Measurements from ENCODE around the gene PDZRN3. TPM values are rescaled to one million over a fixed set of nuclear protein-coding genes. Genes with fewer than 3 reads are reported as not detected.

PDZRN3 gene
- total and polyA plus RNA-seq, 4 donors, result 7.3 to 36.4 (median 16.3) TPM

DNA sequence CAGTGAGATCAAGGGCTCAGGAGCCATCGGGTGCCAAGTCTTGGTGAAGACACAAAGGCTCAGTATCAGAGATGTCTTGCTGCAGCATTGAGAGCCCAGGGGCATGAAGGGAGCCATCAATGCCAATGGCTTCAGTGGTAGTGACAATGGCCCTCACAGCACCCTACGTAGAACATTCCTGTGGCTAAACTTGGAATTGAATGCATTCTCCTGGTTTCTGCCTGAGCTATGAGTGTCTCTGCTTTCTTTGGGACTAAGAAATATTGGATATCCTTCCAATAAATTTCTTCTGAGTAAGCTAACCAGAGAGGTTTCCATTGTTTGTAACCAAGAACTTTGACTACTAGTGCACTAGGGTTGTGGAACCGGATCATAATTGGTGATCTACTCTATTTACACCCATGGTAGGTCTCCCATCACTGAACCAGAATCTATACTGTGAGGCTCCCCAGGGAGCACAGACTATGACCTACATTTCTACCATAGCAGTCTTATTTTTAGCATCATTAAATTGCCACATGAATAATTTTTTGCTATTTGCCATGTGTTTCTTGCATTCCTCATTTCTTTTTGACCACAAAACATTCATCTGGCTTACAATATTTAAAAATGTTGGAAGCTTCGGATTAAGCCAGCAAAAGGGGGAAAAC, 31.6 kb upstream of the PDZRN3 start:
- TF ChIP-seq, protein P1, sequence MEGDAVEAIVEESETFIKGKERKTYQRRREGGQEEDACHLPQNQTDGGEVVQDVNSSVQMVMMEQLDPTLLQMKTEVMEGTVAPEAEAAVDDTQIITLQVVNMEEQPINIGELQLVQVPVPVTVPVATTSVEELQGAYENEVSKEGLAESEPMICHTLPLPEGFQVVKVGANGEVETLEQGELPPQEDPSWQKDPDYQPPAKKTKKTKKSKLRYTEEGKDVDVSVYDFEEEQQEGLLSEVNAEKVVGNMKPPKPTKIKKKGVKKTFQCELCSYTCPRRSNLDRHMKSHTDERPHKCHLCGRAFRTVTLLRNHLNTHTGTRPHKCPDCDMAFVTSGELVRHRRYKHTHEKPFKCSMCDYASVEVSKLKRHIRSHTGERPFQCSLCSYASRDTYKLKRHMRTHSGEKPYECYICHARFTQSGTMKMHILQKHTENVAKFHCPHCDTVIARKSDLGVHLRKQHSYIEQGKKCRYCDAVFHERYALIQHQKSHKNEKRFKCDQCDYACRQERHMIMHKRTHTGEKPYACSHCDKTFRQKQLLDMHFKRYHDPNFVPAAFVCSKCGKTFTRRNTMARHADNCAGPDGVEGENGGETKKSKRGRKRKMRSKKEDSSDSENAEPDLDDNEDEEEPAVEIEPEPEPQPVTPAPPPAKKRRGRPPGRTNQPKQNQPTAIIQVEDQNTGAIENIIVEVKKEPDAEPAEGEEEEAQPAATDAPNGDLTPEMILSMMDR (IDR thresholded peaks at IDR 0.05; ENCODE audit: control extremely low read depth, extremely low read depth), result no peak
- no peaks in the 10 kb centered on the region for H3K9me3 ChIP-seq (ENCODE audit: control insufficient read depth in 4 of 4, insufficient read depth in 3 of 4, low read length in 3 of 4)
- peaks cover 0 to 16% (median 0%) of the 10 kb centered on the region in 5 donors for H3K4me1 ChIP-seq (ENCODE audit: control insufficient read depth in 5 of 5, insufficient read depth in 5 of 5, low read length in 5 of 5)
- no peaks in the 10 kb centered on the region for H3K36me3 ChIP-seq (ENCODE audit: control insufficient read depth in 4 of 4, insufficient read depth in 4 of 4, low read length in 4 of 4)
- no peak for ATAC-seq (ENCODE audit: insufficient read depth, low FRiP score)
- H3K27ac ChIP-seq (ENCODE audit: low read depth in 1 of 2, low read length in 1 of 2), result no peak overlapping the region
- H3K27me3 ChIP-seq (ENCODE audit: control insufficient read depth in 3 of 3, insufficient read depth in 3 of 3, low read length in 2 of 3), result no peaks in the 10 kb centered on the region
- no peak overlapping the region for H3K9ac ChIP-seq (ENCODE audit: insufficient read depth in 1 of 2, low read length in 2 of 2)
- DNase-seq, result no peak
- 87% methylated on average over 4 of the region's 4 CpGs for WGBS, 2 donors
- H3K4me3 ChIP-seq, result no peak overlapping the region

DNA sequence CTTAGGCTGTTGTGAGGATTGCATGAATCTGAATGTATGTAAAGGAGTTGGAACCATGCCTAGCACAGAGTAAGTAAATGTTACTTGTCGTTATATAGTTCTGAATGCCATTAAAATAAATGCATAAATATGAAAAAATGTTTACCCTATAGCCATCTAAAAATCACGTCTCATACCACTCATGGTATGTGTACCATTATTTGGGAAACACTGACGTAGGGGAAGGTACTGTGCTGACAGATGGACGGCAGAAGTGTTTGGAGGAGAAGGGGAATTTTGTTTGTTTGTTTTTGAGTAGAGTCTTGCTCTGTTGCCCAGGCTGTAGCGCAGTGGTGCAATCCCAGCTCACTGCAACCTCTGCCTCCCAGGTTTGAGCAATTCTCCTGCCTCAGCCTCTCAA, 30.5 kb upstream of the PDZRN3 start:
- Histone ChIP-seq H3K4me3 (no peak overlapping the region), H3K9ac (ENCODE audit: insufficient read depth in 1 of 2, low read length in 2 of 2) (no peak overlapping the region), H3K27me3 (ENCODE audit: control insufficient read depth in 3 of 3, insufficient read depth in 3 of 3, low read length in 2 of 3) (no peaks in the 10 kb centered on the region), H3K36me3 (ENCODE audit: control insufficient read depth in 4 of 4, insufficient read depth in 4 of 4, low read length in 4 of 4) (no peaks in the 10 kb centered on the region), H3K27ac (ENCODE audit: low read depth in 1 of 2, low read length in 1 of 2) (no peak overlapping the region), H3K4me1 (ENCODE audit: control insufficient read depth in 5 of 5, insufficient read depth in 5 of 5, low read length in 5 of 5) (peaks cover 0 to 26% (median 0%) of the 10 kb centered on the region in 5 donors), H3K9me3 (ENCODE audit: control insufficient read depth in 4 of 4, insufficient read depth in 3 of 4, low read length in 3 of 4) (no peaks in the 10 kb centered on the region)
- no peak for DNase-seq
- no peak for ATAC-seq (ENCODE audit: insufficient read depth, low FRiP score)
- WGBS, 2 donors, result 83 to 86% methylated on average over 5 of the region's 5 CpGs
- TF ChIP-seq, protein P1 (IDR thresholded peaks at IDR 0.05; ENCODE audit: control extremely low read depth, extremely low read depth), result no peak

DNA sequence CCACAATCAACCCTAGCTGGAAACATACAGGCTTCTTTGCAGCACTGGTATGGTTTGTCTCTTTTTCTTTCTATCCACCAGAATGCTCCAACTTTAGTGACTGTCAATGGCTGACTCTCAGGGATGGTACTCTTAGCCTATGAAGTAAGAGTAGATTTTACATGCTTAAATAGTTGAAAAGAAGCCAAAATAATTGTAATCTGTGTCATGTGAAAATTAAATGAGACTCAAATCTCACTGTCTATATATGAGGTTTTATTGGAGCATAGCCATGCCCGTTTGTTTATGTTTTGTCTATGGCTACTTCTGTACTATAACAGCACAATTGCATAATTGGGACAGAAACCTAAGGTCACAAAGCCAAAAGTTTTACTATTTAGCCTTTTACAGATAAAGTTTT, 29.1 kb upstream of the PDZRN3 start:
- Histone ChIP-seq H3K4me1 (ENCODE audit: control insufficient read depth in 5 of 5, insufficient read depth in 5 of 5, low read length in 5 of 5) (peaks cover 0 to 28% (median 0%) of the 10 kb centered on the region in 5 donors), H3K27ac (ENCODE audit: low read depth in 1 of 2, low read length in 1 of 2) (no peak overlapping the region), H3K36me3 (ENCODE audit: control insufficient read depth in 4 of 4, insufficient read depth in 4 of 4, low read length in 4 of 4) (no peaks in the 10 kb centered on the region), H3K9me3 (ENCODE audit: control insufficient read depth in 4 of 4, insufficient read depth in 3 of 4, low read length in 3 of 4) (no peaks in the 10 kb centered on the region), H3K4me3 (no peak overlapping the region), H3K27me3 (ENCODE audit: control insufficient read depth in 3 of 3, insufficient read depth in 3 of 3, low read length in 2 of 3) (no peaks in the 10 kb centered on the region), H3K9ac (ENCODE audit: insufficient read depth in 1 of 2, low read length in 2 of 2) (no peak overlapping the region)
- WGBS, 2 donors, result 70 to 84% methylated on average over 1 of the region's 1 CpG
- DNase-seq (peak in 2 of 3 donors; percentile 85 to 86), ATAC-seq (ENCODE audit: insufficient read depth, low FRiP score) (no peak)
- TF ChIP-seq, protein P1 (IDR thresholded peaks at IDR 0.05; ENCODE audit: control extremely low read depth, extremely low read depth), result no peak

DNA sequence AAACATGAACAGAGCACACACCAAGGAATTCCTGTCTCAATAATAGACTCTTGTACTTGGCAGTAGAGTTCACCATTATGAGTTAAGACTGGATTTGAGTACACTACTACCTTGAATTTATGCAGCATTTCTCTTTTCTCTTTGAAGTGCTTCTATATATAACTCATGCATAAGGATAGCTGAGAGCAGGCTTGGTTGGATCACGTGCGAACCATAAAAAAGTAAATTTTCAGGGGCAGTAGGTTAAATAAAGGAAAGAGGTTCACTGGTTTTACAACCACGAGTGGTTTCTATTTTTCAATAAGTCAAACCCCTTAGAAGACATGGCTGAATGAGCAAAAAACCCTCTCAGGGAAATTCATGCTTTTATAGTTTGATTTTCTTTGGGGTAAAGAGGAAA, 28.6 kb upstream of the PDZRN3 start:
- 59 to 74% methylated on average over 3 of the region's 3 CpGs for WGBS, 2 donors
- TF ChIP-seq, protein P1 (IDR thresholded peaks at IDR 0.05; ENCODE audit: control extremely low read depth, extremely low read depth), result no peak
- no peaks in the 10 kb centered on the region for H3K36me3 ChIP-seq (ENCODE audit: control insufficient read depth in 4 of 4, insufficient read depth in 4 of 4, low read length in 4 of 4)
- no peaks in the 10 kb centered on the region for H3K9me3 ChIP-seq (ENCODE audit: control insufficient read depth in 4 of 4, insufficient read depth in 3 of 4, low read length in 3 of 4)
- no peak overlapping the region for H3K9ac ChIP-seq (ENCODE audit: insufficient read depth in 1 of 2, low read length in 2 of 2)
- H3K27ac ChIP-seq (ENCODE audit: low read depth in 1 of 2, low read length in 1 of 2), result no peak overlapping the region
- no peaks in the 10 kb centered on the region for H3K27me3 ChIP-seq (ENCODE audit: control insufficient read depth in 3 of 3, insufficient read depth in 3 of 3, low read length in 2 of 3)
- ATAC-seq (ENCODE audit: insufficient read depth, low FRiP score), result no peak
- peaks cover 0 to 28% (median 0%) of the 10 kb centered on the region in 5 donors for H3K4me1 ChIP-seq (ENCODE audit: control insufficient read depth in 5 of 5, insufficient read depth in 5 of 5, low read length in 5 of 5)
- H3K4me3 ChIP-seq, result no peak overlapping the region
- DNase-seq, result peak in 1 of 3 donors; percentile 48
